RWPE1 (cell line): ENCODE measurements around the gene TCP11L2.

Experiments used
- CTCF ChIA-PET: fragments of 350-600 bp; sonication (Branson Sonifier 250); formaldehyde crosslinking; extraction: SDS; loops from one replicate; lab custom pipeline; 2021; lab: Yijun Ruan, JAX
- POLR2A ChIA-PET: fragments of 400-600 bp; formaldehyde crosslinking; extraction: SDS; loops from one replicate; lab custom pipeline; 2020; ENCODE audit warnings: antibody characterized with exemption; ENCODE audit not compliant: low non-redundant PET; lab: Yijun Ruan, JAX
- DNase-seq: peaks from one replicate; pipeline ENCODE4 v3.0.0; 2012; ENCODE audit warnings: low spot score
- H3K27ac ChIP-seq: fragments of 450-650 bp; 2 replicates; pipeline ENCODE4 v1.5.1; 2017
- TF ChIP-seq, protein P1 (sequence below): fragments of 450-650 bp; conservative IDR thresholded peaks from 2 replicates; pipeline ENCODE4 v1.5.1; 2017; ENCODE audit warnings: low read depth, mild to moderate bottlenecking

The TCP11L2 gene

DNA sequence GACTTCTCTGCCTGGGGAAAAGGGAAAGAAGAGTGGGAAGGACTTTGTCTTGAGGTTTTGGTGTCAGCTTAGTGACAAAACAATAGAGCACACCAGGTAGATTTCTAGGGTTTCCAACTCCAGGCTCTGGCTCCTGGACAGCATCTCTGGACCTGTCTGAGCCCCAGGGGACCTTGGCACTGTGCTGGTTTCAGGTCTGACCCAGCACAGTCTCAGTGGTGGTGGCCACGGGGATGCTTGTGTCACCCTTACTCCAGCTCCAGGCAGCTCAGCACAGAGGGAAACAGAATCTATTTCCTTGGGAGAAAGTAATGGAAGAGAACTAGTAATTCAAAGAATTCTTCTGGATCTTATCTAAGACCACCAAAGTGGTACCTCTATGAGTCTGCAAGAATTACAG, 43.6 kb upstream of the TCP11L2 start:
- TF ChIP-seq, protein P1, sequence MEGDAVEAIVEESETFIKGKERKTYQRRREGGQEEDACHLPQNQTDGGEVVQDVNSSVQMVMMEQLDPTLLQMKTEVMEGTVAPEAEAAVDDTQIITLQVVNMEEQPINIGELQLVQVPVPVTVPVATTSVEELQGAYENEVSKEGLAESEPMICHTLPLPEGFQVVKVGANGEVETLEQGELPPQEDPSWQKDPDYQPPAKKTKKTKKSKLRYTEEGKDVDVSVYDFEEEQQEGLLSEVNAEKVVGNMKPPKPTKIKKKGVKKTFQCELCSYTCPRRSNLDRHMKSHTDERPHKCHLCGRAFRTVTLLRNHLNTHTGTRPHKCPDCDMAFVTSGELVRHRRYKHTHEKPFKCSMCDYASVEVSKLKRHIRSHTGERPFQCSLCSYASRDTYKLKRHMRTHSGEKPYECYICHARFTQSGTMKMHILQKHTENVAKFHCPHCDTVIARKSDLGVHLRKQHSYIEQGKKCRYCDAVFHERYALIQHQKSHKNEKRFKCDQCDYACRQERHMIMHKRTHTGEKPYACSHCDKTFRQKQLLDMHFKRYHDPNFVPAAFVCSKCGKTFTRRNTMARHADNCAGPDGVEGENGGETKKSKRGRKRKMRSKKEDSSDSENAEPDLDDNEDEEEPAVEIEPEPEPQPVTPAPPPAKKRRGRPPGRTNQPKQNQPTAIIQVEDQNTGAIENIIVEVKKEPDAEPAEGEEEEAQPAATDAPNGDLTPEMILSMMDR: no peak
- POLR2A ChIA-PET: no interaction called here

DNA sequence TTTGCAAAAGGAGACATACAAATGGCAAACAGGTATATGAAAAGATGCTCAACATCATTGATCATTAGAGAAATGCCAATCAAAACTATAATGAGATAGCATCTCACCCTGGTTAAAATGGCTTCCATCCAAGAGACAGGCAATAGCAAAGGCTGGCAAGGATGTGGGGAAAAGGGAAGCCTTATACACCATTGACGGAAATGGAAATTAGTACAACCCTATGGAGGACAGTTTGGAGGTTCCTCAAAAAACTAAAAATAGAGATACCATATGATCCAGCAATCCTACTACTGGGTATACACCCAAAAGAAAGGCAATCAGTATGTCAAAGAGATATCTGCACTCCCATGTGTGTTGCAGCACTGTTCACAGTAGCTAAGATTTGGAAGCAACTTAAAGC, 37.4 kb upstream of the TCP11L2 start:
- ChIA-PET POLR2A (no interaction called here), CTCF (no interaction called here)
- no peak overlapping the region for H3K27ac ChIP-seq
- DNase-seq: no peak
- TF ChIP-seq, protein P1: no peak

More for the DNA sequence above, 43.6 kb upstream of the TCP11L2 start:
- H3K27ac ChIP-seq: no peak overlapping the region
- DNase-seq: no peak
- CTCF ChIA-PET: interaction anchor here (0.7 kb wide), 1 partner anchor 13 kb away, joined by 3 read pairs; no protein-coding TSS in a partner anchor

DNA sequence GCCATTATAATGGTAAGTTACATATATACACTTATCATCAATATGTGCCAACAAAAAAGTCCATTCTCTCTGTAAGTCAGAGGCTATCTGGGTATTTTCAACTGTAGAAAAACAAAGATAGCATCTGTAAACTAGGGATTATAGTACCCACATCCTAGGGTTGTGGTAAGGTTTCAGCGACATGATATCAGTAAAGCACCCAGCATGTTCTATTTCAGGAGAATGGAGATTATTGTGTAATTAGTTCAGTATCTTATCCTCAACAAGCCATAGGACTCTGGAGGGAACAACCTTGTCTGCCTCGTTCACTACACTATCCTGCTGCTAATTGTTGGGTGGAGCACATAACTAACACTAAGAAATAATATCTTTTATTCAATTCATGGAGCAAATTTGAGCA, 35.0 kb upstream of the TCP11L2 start:
- ChIA-PET CTCF (no interaction called here), POLR2A (no interaction called here)
- no peak for DNase-seq

DNA sequence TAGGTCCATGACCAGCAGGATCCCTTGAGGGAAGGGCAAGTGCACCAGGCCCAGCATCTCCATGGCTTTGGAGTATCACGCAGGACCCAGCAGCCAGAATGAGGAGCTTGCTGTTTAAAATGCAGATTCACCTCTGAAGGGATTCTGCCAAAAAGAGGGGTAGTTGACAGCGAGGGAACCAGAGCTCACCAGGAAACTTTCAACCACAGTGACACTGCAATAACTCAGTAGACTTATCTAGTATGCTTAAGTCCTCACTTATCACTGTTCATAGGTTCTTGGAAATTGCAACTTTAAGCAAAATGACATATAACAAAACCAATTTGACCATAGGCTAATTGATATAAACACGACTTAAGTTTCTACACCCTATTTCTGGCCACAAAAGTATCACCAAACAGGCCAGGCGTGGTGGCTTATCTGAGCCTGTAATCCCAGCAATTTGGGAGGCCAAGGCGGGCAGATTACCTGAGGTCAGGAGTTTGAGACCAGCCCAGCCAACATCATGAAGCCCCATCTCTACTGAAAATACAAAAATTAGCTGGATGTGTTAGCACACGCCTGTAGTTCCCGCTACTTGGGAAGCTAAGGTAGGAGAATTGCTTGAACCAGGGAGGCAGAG, 33.3 kb upstream of the TCP11L2 start:
- ChIA-PET POLR2A (no interaction called here), CTCF (no interaction called here)
- TF ChIP-seq, protein P1: no peak
- no peak for DNase-seq
- no peak overlapping the region for H3K27ac ChIP-seq

More for the DNA sequence above, 35.0 kb upstream of the TCP11L2 start:
- TF ChIP-seq, protein P1: no peak
- H3K27ac ChIP-seq: no peak overlapping the region

DNA sequence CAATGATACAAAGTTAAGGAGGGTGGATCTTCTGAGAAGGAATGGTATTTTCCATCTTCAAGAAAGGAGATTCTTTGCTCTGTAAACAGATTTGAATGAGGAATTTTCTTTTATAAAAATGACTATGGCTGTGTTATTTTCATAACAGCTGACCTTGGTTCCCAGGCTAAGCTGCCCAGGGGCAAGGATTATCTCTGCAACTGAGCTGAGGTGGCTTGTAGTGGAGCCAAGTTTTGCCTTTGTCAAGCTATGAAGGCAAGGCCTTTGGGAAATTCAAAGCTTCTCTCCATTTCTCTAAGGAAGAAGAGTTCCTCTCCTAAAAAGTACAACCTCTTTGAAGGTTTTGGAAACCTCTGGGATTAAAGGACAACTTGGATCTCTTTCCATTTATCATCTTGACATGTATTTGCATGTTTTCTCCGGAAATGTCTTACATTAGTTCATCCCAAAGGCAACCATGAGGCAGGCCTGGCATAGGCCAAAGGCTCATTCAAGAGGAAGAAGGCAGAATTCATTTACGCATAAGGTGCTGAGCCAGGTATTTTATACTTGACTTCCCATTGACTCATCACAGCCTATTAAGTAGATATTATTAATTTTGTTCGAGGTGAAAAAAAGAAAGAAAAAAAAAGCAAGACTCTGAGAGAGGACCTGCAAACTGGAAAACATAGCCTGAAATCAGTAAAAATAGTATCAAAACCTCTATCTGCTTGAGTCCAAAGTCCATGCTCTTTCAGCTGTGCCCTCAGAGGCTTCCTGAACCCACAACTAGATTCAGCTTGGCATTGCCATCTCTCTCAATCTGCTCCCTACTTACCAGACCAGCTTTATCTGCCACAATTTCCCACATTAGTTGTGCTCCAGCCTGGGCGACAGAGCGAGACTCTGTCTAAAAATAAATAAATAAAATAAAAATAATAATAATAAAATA, 30.7 kb upstream of the TCP11L2 start:
- ChIA-PET CTCF (interaction anchor here (0.5 to 0.9 kb wide), 3 partner anchors 8 to 875 kb away, joined by 3 read pairs; no protein-coding TSS in a partner anchor), POLR2A (interaction anchor here (0.7 kb wide), 1 partner anchor 24 kb away, joined by 3 read pairs; no protein-coding TSS in a partner anchor)
- no peak overlapping the region for H3K27ac ChIP-seq
- no peak for DNase-seq
- TF ChIP-seq, protein P1: no peak

DNA sequence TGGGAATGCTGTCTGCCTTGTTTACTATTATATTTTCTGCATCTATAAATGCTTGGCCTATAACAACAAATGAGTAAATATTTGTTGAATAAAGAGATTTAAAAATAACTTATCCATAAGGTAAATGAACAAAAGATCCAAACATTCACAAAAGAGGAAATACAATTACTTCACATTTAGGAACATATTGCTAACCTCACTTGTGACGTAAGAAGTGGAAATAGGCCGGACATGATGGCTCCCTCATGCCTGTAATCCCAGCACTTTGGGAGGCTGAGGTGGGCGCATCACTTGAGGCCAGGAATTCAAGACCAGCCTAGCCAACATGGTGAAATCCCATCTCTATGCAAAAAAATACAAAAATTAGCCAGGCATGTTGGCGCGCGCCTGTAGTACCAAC, 29.0 kb upstream of the TCP11L2 start:
- POLR2A ChIA-PET: no interaction called here
- H3K27ac ChIP-seq: no peak overlapping the region
- TF ChIP-seq, protein P1: no peak
- CTCF ChIA-PET: no interaction called here
- no peak for DNase-seq
